ENCODE results near the gene NKTR.

GRCh38 chr3:42613462-42613861, 13.0 kb downstream of the NKTR start:
- TF ChIP-seq CTCF (conservative IDR thresholded peaks at IDR 0.05 in 1 of 2, IDR thresholded peaks at IDR 0.05 in 1 of 2; ENCODE audit: extremely low read depth in 1 of 2, insufficient read depth in 1 of 2, low read depth in 1 of 2, low read length in 2 of 2) (peak; percentile 41 to 51), EZH2 (IDR thresholded peaks at IDR 0.05; ENCODE audit: borderline replicate concordance, low read length) (no peak)

Measured in mammary epithelial cell (primary cell).